GM18907 (cell line): ENCODE measurements around the gene ABCC11.
A peak's percentile ranks its signal among the peaks of the same experiment; 100 is the strongest.
"Not testable (repeated sequence)": the region's sequence is repeated elsewhere in the genome, so short reads cannot be mapped to it uniquely, and the experiment has no call there.

Experiments
- ATAC-seq: cut with Tn5 transposase; IDR thresholded peaks from one replicate; pipeline ENCODE4 v1.9.1; 2021; ENCODE audit warnings: mild to moderate bottlenecking, moderate library complexity; ENCODE audit not compliant: unreplicated experiment

ABCC11 gene

DNA sequence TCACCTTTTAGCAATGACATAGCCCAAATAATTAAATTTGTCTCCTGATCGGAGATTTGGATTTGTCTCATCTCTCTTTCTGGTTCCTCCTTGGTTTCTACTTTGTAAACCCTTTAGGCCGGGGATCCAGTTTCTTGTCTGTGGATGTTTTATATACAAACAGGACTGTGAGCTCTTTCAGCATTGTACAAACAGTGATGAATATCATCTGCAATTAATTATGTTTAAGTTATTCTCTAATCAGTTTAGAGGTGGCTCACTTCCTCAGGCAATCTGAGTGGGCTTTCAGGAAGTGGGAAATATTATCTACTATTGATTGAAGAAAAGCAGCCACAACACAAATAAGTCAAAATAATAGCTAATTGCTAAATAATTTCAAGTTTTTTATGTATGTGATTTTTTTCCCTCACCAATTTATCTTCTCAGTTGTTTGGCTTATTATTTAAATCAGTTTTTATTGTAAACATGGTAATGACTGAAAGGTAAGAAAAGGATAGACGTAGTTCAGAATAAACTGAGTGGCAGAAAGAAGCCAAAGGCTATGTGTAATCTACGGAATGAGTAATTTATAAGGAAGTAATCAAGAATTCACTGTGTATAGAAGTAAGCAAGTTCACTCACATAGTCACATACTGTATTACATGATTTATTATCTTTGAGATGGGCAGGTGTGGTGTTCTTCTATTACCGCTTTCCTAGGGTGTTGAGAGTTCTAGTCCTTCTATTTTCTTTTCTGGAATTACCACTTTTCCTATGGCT lies 3.4 kb upstream of the ABCC11 start:
- ATAC-seq: no peak

DNA sequence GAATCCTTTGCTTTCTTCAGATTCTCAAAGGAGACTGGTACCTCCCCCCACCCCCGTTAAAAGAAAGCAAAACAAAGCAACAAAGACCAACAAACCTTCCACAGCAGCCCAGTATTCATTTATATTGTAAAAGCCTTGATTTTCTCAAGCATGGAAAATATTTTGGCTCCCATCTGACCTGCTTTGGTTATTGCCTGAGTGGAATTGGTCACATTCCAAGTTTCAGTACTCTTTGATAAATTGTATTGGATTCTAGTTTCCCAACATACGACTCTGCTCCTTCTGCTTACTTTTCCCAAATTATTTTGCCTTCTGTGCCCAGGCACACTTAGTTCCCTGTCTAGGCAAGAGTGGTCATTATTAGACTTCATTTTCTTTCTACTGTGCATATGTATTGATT lies 1.3 kb downstream of the ABCC11 start:
- ATAC-seq: no peak

DNA sequence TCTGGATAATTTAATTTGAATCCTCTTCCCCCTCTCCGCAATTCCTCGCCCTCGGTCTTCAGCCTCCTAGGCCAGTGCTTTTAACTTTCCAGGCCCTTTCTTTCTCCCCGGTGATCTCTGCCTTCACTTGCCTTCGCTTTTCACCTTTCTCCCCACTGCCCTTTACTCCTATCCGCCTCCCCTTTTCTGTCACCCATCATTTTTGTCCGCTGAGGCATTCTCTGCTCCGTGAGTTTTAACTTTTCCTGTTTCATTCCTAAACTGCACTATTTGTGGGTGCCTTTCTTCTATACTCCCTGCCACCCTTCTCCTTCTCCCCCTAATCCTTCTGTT lies 2.5 kb downstream of the ABCC11 start:
- ATAC-seq: no peak

DNA sequence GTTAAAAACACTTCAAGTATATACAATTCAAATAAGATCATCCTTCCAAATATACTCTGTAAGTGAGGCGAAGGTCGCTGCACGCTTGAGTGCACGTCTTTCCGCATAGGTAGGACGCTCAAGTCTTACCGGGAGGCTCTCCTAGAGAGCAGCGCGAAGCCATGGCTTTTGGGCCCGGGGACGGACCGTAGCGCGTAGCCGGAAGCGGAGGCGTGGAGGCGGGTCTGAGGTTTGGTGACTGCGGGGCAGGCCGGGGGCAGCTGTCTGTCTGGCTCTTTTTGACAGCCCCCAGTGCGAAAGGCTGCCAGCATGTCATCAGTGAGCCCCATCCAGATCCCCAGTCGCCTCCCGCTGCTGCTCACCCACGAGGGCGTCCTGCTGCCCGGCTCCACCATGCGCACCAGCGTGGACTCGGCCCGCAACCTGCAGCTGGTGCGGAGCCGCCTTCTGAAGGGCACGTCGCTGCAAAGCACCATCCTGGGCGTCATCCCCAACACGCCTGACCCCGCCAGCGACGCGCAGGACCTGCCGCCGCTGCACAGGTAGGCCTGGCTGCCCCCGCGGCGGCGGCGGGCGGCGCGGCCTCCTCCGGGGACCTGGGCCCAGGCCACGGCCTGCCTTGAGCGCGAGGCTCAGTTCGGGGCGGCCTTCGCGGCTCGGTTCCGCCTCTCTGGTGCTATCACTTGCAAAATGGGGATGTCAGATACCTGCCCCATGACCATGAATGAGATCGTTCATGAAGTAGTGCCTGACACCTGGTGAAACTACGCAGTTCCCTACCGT lies 3.1 kb downstream of the ABCC11 start, which contains the start of gene LONP2:
Gene LONP2, plus strand, starts transcription at position 221 of the 783 bp plus-strand sequence. Its CDS starts 89 bp downstream, at position 310.
- ATAC-seq: peak; percentile 98

DNA sequence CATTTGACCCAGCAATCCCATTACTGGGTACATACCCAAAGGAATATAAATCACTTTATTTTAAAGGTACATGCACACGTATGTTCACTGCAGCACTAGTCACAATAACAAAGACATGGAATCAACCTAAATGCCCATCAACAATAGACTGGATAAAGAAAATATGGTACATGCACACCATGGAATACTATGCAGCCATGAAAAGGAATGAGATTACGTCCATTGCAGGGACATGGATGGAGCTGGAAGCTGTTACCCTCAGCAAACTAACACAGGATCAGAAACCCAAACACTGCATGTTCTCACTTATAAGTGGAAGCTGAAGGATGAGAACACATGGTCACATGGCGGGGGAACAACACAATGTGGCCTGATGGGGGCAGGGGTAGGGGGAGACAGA lies 7.2 kb downstream of the ABCC11 start:
- not testable (repeated sequence) for ATAC-seq

DNA sequence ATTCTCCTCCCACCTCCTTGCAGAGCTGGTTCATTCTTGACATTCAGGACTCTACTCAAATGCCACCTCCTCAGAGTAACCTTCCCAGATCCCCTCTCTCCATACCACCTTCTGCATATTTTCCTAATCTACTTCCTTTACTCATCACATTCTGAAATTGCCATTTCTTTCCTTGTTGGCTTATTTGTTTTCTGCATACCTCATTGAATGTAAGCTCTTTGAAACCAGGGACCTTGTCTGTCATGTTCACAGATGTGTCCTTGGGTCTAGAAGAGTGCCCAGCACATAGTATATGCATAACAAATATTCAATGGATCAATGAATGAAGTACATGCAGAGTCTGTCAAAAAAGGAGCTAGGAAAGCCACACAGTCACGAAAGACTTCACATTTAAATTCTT lies 11.1 kb downstream of the ABCC11 start:
- no peak for ATAC-seq

DNA sequence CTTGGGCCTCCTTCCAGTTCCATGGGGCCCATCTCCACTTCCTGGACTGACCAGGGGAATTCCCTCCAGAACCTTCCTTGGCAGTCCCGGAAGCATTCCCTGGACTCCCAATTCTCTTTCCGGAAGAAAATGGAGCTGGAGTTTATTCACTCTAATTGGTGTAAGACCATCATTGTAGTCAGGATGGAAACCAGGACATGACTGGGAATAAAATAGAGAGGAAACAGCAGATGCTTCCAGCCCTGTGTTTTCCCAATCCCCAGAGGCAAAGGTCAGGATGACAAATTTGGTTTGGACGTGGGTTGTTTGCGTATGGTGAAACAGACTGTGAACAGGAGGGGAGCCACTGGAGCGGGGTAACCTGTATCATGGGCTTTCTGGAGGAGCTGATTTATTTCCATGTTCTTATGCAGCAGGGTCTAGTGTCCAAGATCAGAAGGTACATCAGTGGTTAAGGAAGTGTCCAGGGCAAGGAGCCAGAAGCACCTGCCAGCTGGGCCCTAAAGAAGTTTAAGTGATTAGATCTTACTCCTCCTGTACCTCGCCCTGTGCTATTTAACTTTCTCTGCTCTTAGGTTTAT lies 11.7 kb downstream of the ABCC11 start:
- ATAC-seq: no peak

DNA sequence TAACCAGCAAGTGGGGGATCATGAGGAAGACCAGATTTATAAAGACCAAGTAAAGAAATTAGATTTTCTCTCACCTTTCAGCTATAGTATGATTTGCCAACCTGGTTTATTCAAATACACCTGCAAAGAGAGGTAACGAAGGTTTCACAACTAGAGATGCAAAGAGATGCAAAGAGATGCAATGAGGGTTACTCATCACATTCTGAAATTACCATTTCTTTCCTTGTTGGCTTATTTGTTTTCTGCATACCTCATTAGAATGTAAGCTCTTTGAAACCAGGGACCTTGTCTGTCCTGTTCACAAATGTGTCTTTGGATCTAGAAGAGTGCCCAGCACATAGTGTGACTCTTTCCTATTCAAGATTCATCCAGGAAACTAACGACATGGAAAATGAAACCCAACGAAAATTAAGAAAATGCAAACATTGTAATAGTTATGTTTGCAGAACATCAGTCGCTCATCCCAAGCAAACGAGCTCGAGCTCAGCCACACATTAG lies 12.2 kb downstream of the ABCC11 start:
- ATAC-seq: no peak

DNA sequence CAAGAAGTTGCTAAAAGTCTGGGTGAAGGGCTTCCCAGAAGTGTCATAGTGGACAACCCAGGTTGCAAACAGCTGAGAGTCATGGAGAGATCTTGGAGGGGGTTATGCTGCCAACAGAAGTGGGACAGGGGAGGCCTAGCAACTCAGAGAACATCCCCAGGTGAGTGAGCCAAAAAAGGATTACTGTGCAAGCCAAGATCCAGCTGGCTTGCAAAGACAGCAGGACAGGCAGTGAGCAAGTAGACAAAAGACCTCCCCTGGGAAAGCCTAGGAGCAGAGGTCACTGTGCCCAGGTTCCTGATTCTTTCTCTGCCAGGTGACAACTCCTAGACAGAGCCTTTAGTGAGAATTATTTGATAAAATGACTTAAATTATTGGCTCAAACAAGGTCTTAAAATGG lies 12.7 kb downstream of the ABCC11 start:
- ATAC-seq: no peak

DNA sequence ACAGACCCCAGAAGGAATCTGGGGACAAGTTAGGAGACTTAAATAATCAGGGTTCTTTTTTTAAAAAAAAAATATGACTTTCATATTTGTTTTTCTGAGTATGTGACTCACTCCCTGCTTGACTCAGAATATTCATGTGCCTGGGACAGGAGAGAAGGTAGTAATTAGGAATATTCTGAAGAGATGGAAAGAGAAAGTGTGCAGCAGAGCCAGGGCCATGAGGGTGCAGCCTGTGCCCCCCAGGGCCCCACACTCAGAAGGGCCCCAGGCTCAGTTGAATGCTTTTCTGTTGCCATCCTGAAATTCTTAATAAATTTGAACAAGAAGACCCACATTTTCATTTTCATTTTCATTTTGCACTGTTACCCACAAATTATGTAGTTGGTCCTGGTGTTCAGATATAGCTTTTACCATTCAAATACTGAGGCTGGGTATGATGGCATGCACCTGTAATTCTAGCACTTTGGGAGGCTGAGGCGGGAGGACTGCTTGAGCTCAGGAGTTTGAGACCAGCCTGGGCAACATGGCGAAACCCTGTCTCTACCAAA lies 14.8 kb downstream of the ABCC11 start:
- no peak for ATAC-seq

DNA sequence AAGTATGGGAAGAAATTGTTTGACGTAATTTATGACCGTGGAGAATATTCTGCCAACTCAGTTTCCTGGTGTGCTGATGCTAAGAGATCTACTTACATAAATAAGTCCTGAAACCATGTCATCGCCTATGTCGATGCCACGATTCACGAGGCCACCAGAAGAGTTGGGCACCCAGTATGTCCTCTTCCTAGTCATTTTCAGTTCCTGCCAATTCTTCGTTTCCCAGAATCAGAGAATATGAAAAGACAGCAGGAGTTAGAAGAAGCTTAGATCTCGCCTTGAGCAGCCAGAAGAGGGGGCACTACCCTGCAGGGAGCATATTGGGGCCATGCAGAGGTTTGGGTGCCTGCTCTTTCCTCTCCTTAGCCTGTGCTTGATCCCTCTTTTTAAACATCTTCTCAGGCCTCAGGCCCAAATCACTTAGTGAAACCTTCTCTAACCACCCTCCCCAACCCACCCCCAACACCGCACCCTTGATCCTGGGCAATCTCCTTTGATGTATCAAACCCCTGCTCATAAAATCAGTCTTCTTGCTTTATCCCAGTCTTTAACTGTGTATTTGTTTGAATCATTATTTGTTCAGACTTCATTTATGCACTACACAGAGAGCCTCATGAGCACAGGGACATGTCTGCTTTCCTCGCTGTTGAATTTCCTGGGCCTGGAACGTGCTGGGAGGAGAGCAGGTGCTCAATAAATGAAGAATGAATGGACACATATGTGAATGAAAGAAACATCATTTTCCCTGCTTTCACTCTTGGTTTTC lies 15.4 kb downstream of the ABCC11 start:
- ATAC-seq: peak; percentile 79

DNA sequence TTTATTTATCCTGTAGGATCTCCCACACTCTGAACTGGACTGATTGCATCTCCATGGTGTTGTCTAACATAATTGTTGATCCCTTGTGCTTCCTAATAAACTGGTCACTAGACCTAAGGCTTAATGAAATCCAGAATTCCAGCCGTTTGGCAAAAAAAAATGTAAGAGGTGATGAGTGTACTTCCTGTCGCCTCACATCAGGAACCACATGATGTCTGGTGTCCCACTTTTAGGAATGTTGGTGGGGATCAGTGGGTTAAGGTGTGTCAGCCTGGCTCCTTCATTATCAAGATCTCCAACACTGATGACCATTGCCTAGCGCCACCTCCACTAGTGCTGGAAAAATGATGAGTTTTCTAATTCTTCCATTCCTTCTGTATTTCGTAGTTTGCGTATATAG lies 21.9 kb downstream of the ABCC11 start:
- ATAC-seq: no peak

DNA sequence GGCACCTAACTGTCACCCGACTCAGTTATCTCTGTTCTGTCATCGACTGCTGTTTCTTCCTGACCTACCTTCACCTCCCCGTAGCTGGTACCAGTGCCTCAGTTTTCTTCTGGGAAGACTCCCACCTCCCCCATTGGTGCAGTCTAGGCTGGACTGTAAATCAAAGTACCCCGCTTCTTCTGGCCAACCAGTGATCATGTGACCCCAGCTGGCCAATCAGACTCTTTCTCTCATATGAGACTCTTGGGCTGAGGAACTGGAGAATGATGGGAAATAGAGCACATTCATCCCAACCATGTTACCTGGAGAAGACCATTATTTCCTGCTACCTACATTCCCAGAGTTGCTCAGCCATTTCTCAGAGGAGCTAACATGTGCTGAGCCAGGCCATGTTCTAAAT lies 23.8 kb downstream of the ABCC11 start:
- ATAC-seq: no peak

DNA sequence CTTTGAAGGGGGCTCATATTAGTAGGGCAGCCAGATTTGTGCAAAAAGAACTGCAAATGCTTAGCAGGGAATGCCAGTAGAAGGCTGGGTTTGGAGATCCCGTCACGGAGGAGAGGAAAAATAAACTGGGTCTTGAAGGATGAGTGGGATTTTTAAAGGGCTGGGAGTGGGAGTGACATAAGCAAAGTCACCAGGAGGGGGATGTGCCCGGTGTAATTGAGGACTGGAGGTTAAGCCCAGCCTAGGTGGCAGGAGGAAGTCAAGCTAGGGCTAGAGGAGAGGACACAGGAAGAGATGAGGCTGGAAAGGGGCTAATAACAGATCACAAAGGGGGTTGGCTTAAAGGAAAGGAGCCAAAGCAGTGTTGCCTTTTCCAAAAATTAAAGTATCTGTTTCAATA lies 26.4 kb downstream of the ABCC11 start:
- ATAC-seq: no peak

DNA sequence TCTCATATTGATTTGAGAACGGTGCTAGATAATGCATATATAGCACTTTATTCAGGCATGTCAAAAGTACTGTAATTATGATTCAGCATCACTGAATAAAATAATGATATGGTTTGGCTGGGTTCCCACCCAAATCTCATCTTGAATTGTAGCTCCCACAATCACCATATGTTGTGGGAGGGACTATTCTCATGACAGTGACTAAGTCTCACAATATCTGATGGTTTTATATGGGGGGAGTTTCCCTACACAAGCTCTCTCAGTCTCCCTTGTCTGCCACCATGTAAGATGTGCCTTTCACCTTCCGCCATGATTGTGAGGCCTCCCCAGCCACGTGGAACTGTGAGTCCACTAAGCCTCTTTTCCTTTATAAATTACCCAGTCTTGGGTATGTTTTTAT lies 28.9 kb downstream of the ABCC11 start:
- no peak for ATAC-seq

DNA sequence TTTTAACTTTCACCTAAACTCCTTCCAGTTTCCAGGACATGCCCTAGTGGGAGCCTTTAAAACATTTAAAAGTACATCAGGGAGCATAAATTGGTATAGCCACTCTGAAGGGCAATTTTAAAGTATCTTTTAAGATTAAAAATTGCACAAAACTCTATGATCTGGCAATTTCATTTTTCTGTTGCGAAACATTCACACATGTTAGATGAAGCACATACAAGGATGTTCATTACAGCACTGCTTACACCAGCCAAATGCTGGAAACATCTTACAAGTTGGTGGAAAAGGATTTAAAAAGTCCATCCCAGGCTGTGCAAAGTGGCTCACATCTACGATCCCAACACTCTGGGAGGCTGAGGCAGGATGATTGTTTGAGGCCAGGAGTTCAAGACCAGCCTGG lies 29.6 kb downstream of the ABCC11 start:
- no peak for ATAC-seq

DNA sequence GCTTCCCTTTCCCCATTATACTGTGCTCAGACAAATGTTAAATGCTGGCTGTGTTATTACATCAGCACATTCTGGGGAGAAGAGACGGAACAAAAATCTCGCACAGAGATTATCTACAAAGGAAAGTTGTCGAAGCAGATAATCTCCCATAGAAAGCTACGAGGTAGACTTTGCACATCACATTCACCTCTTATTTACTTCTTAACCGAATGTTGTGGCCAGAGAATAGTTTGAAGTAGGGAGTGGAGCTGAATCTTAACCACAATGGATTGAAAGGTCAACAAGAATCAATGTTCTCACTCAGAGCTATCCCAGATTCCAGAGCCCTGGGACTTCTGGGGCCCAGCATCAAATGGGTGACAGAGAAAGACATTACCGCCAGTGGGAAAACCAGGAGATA lies 31.6 kb downstream of the ABCC11 start:
- ATAC-seq: no peak

DNA sequence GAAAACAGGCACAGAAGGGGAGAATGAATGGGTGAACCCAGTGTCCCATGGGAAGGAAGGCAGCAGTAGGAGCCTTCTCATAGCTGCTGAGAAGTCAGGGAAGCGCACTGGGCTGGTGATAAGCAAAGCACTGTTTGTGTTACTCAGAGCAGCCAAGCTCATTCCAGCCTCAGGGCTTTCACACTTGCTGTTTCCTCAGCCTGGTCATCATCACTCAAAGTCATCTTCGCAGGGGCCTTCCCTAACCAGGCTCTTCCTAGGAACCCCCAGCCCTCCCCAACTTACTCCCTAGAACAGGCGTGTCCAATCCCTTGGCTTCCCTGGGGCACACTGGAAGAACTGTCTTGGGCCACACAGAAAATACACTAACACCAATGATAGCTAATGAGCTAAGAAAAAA lies 35.3 kb downstream of the ABCC11 start:
- no peak for ATAC-seq

DNA sequence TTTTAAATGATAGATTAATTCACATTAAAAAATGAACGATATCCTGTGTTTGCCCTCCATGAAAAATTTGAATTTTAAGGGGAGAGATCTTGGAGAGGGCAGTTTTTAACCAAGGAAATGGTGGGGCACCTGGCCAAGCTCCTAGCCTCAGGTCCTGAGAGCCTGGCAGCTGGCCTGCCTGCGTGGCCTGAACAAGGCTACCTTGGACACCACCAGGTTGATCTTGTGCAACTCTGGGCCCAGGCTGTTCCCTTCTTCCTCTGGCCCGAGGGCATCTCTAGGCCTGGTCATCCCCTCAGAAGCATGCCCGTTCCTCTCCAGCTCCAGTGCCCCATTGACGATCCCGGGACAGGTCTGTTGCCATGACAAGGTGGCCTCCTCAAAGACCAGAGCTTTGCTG lies 36.6 kb downstream of the ABCC11 start:
- ATAC-seq: no peak

DNA sequence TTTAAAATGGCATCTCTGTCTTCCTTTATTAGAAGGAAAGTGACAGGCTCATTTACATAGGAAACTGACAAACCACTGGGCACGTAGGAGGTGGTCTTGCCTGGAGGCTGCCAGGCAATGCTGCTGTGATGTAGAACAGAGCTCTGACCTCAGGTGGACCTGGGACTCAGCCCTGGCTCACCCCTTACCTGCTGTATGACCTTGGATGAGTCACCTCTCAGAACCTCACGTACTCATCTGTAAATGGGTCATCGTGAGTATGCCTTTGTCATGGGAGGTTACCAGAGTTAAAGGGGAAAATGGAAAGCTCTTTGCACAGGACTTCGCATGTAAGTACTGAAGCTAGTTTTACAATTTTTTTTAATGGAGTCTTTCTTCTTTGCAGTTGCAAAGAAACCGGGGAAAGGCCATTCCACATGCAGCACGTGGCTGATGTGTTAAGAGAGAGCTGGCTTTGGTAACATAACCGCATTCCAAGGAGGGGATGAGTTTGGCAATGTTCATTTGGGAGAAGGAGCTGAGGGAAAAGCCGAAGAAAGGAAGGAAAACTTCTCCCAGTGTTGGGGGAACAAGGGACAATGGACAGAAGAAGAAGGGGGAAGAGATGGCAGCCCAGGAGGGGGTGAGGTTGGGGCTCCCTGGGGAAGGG lies 40.6 kb downstream of the ABCC11 start:
- no peak for ATAC-seq

DNA sequence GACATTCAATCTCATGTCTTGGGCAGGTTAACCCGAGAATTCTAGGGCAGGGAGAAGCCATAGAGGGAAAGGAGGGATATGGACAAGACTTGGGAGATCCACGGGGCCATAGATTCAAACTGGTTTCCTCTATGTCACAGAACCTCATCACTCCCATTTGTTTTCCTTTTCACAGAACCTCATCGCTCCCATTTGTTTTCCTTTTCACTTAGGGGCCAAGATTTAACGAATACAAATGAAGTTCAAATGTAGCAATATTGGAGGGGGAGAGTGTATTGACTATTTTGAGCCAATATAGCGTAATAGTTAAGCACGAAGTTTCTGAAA lies 42.6 kb downstream of the ABCC11 start:
- ATAC-seq: no peak
